Stimulated activated CD8-positive, alpha-beta memory T cell treated with anti-CD3 and anti-CD28 coated beads, Interleukin-15, amount 100 ng/mL, for 4 hours (primary cell): ENCODE measurements around the gene CAPN2.
"Not testable (repeated sequence)": the region's sequence is repeated elsewhere in the genome, so short reads cannot be mapped to it uniquely, and the experiment has no call there.

Experiments used
- DNase-seq, 2 donors: peaks; one replicate each; pipeline ENCODE4 v3.0.0-alpha.2; 2020; ENCODE audit warnings: low read depth in 2 of 2

CAPN2 gene

DNA sequence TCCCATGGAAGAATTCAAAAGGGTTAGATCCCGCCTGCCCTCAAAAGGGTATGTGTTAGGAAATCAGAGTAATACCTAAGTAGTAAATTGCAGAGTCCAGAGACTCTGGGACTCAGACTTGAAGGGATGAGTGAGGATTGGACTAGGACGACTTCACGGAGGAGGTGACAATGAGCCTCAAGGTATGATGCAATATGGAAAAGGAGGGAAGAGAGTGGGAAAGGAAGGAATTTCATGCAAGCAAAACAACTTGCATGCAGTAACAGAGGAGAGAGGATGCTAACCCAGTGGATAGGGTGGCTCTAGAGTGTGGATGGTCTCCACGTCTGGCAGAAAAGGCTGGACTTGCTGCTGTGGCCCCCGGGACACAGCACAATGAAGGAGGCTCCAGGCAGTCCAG lies 4.8 kb downstream of the CAPN2 start:
- no peak for DNase-seq

DNA sequence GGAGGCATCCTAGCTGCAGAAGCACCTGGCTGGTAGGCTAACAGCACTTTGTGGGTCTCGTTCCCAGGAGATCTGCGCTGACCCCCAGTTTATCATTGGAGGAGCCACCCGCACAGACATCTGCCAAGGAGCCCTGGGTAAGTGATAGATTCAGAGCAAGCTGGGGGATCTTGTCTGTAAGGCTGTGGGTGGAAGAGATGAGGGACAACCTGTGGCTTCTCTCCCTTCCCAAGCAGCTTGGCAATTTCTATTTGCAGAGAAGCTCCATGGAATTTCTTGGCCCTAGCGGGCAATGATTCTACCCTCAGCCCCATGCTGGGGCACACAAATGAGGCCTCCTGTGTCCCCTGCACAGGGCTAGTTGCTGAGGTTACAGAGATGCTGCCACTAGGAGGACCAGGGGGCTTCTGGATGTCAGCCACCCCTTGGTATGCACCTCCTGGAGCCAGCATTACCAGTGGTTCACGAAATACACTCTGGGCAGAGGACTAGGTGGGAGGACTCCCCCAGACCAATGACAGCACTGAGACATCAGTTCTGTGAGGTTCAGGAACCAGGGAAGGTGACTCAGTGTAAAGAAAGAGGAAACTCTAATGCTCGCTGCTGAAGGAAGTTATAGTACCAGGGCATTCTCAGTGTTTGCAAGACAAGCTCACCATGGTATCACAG lies 5.5 kb downstream of the CAPN2 start:
- no peak for DNase-seq

DNA sequence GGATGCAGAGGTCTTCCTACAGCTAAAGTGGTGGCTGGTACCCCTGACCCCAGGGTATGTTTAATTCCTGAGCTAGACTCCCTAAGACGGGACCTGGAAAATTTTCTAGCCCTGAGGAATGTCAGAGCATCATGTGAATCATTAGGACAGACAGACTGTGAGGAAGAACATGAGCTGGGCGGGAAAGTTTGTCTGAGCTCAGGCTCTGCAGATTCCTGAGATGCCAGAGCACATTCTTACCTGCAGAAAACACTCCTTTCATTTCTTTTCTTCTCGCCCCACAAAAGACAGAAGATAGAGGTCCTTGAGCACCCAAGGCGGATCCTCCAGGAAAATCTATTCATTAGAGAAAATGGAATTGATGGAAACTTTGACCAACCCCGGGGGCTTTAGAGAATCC lies 6.5 kb downstream of the CAPN2 start:
- DNase-seq, result no peak

DNA sequence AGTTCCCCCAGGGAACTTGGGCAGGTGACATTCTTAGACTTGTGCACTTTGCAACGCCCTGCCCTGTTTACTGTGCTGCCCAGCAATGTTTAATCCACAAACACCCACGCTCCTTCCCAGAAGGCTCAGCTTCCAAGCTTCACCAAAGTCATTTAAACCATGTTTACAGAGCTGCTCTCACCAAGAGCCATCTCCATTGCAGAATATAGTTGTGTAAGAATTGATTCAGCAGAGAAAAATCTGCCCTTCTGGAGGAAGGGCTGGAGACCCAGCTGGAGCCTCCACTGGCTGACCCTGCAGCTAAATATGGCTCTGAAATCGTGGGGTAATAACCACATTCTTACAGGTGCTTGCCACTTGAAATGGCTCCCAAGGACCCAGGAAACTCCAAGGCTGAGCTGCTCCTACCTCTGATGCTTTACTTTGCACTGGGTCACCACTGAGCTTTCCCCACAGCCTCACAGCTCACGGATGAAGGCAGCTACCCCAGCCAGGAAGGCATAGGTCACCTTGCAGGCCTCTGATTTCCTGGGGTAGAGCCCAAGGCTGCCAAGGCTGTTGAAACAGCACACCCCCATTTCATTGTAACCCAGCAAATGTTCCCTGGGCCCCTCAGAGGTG lies 8.7 kb downstream of the CAPN2 start:
- DNase-seq, result no peak

DNA sequence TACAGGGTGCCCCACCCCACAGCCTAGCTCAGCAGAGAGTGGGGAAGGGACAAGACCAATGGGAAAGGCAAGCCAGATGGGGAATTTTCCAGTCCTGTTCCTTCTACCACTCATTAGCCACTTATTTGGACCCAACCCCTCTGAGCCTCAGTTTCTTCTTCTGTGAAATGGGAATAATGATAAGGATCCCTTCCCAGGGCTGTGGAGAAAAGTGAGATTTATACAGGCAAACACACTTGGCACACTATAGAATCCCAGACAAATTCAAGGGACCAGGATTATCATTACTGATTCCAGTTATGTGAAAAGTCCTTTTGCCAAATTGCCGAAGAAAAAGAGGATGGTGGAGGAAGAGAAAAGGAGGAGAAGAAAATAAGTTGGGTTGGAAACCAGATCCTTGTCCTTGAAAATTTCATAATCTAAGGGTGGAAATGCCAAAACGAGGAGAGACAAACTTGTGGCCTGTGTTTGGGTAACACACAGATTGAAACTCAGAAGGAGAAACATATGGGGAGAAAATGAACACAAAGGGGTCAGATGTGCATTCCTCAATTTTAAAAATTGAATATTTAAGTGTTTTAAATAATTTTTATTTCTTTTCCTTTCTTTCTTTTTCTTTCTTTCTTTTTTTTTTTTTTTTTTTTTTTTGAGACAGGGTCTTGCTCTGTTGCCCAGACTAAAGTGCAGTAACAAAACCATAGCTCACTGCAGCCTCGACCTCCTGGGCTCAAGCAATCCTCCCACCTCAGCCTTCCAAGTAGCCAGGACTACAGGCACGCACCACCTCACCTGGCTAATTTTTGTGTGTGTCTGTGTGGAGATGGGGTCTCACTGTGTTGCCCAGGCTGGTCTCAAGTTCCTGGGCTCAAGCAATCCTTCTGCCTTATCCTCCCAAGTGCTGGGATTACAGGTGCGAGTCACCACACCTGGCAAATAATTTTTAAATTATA lies 9.6 kb downstream of the CAPN2 start:
- DNase-seq, result no peak

DNA sequence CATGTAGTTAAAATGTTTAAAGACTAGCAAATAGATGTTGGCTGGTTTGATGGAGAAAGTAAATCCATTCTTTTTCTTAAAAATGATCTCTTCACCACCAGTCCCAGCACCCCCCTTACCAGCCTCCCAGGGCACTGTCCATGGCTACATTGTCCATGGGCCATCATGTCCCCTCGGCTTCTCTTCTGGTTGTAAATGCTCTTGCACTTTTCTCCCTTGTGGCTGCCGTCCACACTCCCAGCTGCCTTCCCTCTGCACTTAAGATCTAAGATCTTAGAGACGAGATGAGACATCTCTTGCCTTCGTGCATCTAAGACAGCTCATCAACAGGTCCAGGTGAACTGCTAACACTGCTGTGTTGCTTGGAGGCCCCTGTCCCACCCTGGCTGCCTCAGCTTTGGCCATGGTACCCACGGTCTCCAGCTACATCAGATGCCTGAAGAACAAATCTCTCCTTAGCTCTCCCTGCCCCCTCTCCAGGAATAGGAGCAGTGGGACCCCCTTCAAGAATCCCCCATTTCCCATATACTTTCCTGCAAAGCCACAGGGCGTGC lies 11.1 kb downstream of the CAPN2 start:
- DNase-seq, result no peak

DNA sequence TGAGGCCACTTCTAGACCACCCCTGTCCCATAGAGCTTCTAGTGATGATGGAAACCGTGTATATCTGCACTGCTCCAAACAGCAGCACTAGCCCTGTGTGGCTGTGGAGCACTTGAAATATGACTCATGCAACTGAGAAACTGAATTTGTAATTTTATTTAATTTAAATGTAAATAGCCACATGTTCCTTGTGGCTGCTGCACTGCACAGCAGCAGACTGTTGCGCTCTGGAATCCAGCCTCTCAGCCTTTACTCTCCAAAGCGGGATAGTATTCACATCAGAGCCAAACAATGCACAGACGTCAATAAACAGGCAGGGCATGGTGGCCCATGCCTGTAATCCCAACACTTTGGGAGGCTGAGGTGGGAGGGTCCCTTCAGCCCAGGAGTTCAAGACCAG lies 12.0 kb downstream of the CAPN2 start:
- DNase-seq, result no peak

DNA sequence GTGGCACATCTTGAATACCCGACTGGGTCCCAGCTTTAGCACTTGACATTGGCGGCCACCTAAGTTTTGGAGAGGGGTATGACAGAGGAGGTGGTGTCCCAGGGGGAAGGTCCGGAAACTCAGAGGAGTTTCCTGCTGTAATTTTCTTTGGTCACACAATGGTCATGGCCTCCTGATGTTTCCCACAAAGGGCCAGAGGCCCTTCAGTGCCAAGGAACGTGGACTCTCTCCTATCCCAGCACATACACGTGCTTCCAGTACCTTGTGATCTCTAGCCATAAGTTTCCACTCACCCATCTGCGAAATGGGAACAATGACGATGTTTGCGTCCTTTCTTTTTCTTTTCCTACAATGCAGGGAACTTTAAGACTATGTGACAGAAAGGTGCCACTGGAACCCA lies 13.2 kb downstream of the CAPN2 start:
- no peak for DNase-seq

DNA sequence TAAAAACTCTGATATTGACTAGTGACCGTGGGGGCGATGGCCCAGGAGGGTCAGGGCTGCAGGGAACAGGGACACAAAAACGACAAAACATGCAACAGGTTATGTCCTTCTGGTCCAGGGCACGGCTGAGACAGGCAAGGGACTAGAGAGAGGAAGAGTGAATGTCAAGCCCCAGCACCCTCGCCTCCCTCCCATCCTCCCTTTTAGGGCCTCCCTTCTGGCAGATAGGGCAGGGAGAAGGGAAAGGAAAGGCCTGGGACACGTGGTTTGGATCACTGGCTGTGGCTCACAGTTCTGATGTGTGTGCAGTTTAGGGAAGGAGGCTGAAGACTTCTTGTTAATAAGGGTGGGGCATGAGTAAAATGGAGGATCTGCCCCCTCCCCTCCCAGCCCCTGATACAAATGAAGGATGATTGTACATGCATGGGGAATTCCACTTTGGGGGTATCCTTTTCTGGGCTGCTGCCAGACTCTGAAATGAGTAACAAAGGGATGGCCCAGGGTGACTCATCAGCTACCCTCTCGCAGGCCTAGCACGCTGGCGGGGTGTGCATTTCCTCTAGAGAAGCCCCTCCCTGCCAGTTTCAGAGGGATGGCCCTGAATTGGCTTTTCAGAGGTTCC lies 14.2 kb downstream of the CAPN2 start:
- peak; percentile 77 to 93 for DNase-seq

DNA sequence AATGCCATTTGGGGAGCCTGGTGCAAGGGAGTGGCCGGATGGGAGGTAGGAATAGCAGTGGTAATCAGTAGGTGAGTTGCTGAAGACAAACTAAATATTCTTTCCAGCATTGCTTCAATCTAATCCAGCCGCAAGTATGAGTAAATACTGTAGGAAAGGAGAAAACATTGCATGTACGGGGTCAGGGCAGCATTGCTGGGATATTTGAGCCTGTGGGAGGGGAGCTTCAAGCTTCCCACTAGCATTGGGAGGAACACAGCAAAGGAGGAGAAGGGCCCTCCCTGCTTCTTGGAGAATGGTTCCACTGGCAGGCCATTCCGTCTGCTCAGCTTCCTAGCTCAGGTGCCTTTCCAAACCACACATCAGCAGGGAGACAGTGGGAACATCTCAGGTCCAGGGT lies 15.2 kb downstream of the CAPN2 start:
- DNase-seq, result no peak

DNA sequence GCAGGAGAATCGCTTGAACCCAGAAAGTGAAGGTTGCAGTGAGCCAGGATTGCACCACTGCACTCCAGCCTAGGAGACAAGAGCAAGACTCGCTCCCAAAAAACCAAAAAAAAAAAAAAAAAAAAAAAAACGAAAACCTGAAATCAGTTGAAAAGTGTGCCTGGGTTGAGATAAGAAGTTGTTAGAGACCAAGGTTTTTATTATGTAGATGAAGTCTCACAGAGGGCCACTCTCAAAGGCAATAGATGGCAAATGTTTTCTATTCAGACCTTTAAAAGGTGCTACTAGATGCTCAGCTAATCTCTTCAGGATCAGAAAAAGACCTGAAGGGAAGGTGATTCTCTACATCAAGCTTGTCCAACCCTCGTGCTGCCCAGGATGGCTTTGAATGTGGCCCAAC lies 17.6 kb downstream of the CAPN2 start:
- DNase-seq, result no peak

DNA sequence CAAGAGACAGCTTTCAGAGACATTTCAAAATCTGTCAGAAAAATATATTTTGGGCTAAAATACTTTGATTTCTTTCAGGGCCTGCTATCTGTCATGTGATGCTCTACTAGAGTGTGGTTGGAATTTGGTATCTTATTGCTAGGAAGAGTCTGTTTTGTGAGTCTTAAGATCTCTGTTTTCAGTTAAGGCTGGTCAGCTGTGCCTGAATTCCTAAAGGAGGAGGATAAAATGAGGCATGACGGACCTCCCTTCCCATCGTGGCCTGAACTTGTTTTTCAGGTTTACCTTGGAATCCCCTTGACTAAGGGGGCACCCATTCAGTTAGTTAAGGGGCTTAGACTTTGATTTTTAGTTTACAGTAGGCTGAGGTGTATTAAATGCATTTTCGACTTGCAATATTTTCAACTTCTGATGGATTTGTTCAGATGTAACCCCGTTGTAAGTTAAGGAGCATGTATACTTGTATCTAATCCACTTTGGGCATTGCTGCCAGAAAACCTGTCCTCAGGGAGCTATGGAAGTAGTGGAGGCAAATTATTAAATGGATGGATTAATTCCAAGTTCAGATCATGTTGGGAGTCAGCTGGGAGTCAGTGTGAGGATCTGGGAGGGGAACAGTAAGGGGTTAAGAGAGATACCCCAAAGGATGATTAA lies 18.3 kb downstream of the CAPN2 start:
- no peak for DNase-seq

DNA sequence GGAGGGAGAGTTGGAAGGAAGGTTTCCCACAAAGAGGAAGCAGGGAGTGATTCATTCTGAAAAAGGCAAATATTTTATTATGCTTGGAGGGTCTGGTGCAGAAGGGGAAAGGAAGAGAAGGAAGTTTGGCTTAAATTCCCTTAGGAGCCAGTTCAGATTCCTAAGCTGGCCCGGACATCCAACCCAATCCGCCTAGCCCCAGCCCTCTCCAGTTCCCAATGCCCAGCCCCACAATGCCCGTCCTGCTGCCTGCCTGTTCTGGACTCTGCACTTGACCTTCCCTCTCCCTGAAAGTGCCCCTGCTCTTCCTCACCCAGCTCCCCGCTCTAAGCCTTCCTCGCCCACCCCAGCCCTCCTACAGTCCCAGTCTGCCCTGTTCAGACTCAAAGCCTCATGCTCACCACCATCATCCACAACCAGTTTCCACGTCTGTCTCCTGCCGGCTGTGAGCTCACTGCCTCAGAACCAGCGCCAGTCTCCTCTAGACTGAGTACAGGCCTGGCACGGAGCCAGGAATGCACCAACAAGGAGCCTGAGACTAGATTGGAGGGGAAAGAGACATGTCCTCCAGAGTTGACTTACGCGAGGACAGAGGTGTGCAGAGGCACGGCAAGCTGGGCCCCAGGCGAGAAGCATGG lies 18.9 kb downstream of the CAPN2 start:
- no peak for DNase-seq

DNA sequence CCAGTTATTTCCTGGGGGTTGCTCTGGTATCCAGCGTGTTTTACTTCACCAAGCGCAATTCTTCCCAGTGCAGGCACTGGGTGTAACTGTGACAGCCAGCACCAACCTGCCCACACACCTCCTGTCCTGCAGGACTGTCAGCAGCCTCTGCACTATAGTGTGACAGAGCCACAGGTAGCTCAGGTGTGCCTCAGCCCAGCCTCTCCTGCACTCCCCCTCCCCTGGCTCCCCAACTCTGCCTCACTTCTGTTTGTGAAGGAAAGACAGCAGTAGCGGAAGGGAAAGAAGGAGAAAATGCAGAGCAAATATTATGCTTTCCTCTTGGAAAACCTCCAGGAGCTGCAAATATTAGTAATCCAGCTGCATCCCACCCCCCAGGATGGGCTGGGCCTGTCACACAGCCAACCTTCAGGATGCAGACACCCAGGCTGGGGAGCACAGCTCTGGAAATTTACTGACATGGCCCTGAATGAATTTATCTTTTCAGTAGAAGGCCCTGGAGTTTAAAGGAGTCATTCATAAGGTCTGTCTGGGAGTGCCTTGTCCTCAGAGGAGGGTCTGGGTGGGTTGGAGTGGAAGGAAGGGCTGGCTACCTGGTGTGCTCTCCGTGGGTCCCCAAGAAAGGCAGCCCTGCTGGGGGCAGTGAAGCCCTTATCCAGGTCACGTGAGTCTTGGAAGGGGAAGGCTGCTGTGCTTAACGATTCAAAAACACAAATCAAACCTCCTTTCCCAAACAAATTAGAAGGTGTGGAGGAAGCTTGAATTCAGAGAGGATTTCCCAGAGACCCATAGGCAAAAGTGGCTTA lies 20.9 kb downstream of the CAPN2 start:
- no peak for DNase-seq

DNA sequence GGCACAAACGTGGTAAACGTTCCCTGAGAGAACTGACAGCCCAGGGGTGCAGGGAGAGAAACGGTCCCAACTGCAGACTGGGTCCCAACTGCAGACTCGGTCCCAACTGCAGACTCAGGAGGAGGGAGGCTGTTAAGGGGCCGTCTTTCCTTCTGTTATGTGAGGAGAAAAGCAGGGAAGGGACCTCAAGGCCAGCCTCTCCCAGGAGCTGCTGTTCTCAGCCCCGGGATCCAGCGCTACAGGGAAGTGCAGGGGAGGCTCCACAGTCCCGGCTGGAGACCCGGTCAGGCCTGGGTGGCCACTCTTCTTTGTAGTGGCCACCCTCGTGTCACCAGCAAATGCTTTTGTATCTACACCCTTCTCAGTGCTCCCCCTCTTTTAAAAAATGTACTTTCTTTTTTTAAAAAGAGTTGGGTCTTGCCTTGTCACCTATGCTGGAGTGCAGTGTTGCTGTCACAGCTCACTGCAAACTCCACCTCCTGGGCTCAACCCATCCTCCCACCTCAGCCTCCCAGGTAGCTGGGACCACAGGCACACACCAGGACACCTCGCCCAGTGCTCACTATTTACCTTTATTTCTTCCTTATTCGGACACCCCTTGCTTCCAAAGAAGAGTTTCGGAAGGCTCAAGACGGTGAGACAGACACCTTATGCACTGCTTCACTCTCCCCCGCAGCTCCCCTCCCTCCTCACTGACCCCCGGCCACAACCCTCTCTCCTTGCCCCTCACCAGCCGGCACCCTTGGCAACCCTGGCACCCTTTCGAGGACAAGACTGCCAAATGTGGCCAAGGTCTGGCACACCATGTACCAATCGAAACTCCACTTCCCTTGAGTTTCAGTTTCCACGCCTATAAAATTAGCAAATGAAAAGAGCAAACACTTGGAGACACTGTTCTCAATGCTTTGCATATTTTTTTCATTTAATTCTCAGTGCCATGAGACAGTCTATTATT lies 21.8 kb downstream of the CAPN2 start:
- no peak for DNase-seq

DNA sequence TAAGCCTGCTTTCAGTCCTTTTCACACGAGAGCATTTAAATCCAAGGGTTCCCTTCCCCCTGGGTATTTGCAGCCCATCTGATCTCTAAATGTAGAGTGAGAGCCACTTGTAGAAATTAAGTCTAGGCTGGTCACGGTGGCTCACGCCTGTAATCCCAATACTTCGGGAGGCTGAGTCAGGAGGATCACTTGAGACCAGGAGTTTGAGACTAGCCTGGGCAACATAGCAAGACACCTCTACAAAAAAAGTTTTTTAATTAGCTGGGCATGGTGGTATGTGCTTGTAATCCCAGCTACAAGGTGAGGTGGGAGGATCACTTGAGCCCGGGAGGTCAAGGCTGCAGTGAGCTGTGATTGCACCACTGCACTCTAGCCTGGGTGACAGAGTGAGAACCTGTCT lies 24.3 kb downstream of the CAPN2 start:
- DNase-seq, result not testable (repeated sequence)

DNA sequence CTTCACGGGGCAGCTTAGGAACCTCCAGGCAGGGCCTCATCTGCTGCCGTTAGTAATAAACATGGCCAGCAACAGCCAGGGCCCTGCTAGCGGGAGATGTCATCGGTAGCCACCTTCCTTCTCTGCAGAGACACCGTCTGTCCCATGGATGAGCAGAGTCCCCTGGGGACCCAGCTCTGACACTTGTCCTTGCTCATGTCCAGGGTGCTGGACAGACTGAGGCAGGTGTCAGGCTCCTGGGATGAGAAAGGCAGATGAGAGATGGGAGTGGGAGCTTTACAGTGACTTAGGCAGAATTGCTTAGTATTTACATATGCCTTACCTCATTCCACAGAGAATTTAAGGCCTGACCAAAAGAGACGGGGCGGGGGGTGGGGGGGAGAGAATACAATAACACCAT lies 25.0 kb downstream of the CAPN2 start:
- DNase-seq, result no peak

DNA sequence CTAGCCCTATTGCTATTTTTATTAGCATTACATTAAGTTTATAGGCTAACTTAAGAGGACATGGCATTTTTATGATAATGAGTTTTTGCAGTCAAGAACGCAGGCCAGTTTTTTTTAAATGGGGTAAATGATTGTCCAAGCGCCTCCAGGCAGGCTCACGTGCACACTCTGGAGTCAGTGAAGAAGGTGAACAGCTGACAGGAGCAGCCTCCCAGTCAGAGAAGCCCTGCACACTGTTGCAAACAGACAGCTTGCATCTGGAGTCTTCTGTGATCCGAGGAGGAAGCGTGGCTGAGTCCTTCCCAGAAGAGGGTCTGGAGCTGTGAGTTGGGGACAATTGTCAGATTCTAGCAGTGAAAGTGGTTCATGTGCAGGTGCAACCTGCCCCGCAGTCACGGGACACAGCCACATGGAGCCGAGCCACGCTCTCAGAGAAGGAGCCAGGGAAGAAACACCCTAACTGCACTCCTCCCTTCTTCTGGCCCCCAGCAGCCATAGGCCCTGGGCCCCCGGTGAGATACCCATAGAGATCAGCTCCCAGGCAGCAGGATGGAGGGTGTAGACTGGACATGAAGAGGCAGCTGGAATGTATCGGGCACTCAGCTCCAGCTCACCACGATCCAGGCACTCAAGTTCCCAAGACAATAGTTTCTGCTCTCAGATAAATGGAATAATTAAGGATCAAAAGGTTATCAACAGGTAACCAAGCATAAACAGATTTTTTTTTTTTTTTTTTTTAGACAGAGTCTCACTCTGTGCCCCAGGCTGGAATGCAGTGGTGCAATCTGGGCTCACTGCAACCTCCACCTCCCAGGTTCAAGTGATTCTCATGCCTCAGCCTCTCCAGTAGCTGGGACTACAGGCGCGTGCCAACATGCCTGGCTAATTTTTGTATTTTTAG lies 26.4 kb downstream of the CAPN2 start:
- no peak for DNase-seq
